T-helper 2 cell treated with Interferon-gamma antibody and Interleukin-4, amounts not matched to agents 5 μg/mL and 100 μg/mL, for 36 hours (primary cell): Measurements from ENCODE around the gene MRM2.

ENCODE experiments used
- DNase-seq: peaks from one replicate; pipeline ENCODE4 v3.0.0; 2021; ENCODE audit warnings: low spot score
- H3K27ac Mint-ChIP-seq: one replicate; pipeline ENCODE4 v1.8.0; 2021; ENCODE audit warnings: mild to moderate bottlenecking, mixed read lengths
- H3K27me3 Mint-ChIP-seq: one replicate; pipeline ENCODE4 v1.8.0; 2021; ENCODE audit warnings: low read depth, mixed read lengths
- H3K36me3 Mint-ChIP-seq: one replicate; pipeline ENCODE4 v1.8.0; 2021; ENCODE audit warnings: low read depth, mixed read lengths
- H3K4me1 Mint-ChIP-seq: one replicate; pipeline ENCODE4 v1.8.0; 2021; ENCODE audit warnings: low read depth, mixed read lengths
- H3K4me3 Mint-ChIP-seq: one replicate; pipeline ENCODE4 v1.8.0; 2022; ENCODE audit warnings: mild to moderate bottlenecking, moderate library complexity, mixed read lengths
- H3K9me3 Mint-ChIP-seq: one replicate; pipeline ENCODE4 v1.8.0; 2021; ENCODE audit warnings: mixed read lengths

MRM2 gene

DNA sequence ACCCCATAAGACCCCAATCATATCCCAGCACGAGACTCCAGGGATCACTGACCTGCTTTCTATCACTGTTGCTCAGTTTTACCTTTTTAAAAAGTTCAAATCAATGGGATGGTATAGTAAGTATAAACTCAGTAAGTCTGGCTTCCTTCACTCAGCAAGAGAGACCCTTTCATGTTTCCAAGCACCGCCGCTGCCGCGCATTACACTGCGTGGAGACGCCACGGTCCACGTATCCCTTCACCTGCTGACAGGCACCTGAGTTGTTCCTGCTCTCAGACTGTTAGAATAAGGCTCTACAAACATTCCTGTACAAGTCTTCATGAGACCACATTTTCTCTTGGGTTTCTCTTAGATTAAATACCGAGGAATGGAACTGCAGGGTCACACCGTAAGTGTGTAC, 37.6 kb downstream of the MRM2 start:
- no peak for DNase-seq
- peaks cover 15% of the 10 kb centered on the region for H3K36me3 Mint-ChIP-seq
- no peaks in the 10 kb centered on the region for H3K4me1 Mint-ChIP-seq
- H3K27ac Mint-ChIP-seq: no peak overlapping the region
- H3K4me3 Mint-ChIP-seq: no peak overlapping the region
- no peaks in the 10 kb centered on the region for H3K9me3 Mint-ChIP-seq
- H3K27me3 Mint-ChIP-seq: no peaks in the 10 kb centered on the region

DNA sequence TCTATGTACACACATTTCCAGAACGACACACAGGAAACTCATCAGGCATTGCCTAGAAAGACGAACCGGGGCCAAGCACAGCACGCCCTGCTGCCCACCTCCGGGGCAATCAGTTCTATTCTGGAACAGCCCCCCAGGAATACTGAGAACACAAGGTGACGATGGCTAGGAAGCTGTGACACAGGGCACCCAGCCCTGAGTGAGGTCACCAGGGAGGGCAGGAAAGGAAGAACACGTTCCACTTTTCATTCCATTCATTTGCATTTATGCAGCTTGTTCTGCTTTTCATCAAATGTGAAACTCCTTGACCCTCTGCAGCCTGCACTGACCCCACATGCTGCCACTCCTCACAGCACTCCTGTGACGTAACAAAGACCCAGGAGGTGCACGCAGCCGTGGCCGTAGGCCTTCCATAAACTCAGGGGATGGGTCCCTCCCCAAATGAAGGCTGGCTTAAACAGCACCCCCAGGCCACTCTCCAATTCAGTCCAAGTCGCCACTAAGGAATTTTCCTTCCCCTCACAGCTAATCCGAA, 38.2 kb downstream of the MRM2 start:
- Mint-ChIP-seq H3K9me3 (no peaks in the 10 kb centered on the region), H3K27ac (no peak overlapping the region), H3K27me3 (no peaks in the 10 kb centered on the region), H3K4me3 (no peak overlapping the region), H3K36me3 (peaks cover 15% of the 10 kb centered on the region), H3K4me1 (no peaks in the 10 kb centered on the region)
- DNase-seq: no peak

DNA sequence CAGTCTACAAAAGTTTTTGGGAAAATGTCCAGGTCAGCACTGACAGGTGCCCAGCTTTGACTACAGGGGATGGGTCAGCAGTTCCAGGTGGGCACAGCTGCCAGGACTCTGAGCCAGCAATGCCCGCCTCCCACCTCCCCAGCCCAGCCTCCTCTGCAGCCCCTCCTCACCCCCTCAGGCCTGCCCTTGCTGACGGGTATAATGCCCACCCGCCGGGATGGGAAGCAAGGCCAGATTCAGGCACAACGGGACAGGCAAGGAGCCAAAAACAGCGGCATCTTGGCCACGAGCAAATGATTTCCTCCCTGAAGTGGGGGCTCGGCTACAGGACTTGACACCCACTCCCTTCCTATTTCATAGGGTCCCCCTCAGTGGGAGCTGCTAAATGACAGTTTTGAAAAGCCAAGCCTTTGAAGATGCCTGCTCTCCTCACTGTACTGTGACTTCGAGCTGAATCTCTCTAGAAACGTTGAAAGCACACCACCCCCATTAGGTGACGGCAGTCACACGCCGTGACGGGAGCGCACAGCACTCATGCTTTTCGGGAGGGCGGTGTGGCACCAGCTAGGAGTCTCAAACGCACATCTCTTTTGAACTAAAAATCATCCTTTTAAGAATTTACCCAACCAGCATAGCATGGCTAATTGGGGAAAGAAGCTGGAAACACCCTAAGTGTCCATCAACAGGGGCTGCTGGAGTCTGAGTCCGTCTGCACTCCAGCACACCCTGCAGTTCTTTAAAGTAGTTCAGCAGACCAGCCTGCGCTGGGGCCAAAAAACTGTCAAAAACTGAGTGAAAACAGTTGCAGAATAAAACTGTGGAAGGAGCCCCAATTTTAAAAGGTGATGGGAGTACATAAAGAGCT, 38.9 kb downstream of the MRM2 start:
- no peaks in the 10 kb centered on the region for H3K4me1 Mint-ChIP-seq
- H3K36me3 Mint-ChIP-seq: peaks cover 12% of the 10 kb centered on the region
- H3K4me3 Mint-ChIP-seq: no peak overlapping the region
- H3K27me3 Mint-ChIP-seq: no peaks in the 10 kb centered on the region
- no peak for DNase-seq
- H3K27ac Mint-ChIP-seq: no peak overlapping the region
- no peaks in the 10 kb centered on the region for H3K9me3 Mint-ChIP-seq

DNA sequence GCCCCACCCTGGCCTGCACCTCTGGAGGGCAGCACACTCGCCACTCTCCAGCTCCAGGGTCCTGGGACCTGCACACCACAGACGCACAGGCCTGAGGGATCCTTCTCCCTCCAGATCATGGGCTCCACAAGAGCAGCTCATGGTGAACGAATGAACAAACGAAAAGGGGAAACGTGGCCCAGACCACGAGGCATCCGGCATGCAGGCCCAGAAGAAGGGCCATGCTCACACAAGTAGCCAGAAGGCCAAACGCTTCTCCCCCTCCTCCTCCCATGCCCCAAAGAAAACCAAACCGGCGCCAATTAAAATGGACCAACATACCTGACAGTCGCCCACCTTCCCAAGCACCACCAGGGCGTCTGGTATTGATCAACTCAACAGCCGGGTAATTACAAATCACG, 39.6 kb downstream of the MRM2 start:
- no peak overlapping the region for H3K4me3 Mint-ChIP-seq
- peaks cover 11% of the 10 kb centered on the region for H3K36me3 Mint-ChIP-seq
- no peaks in the 10 kb centered on the region for H3K27me3 Mint-ChIP-seq
- no peak overlapping the region for H3K27ac Mint-ChIP-seq
- DNase-seq: no peak
- no peaks in the 10 kb centered on the region for H3K9me3 Mint-ChIP-seq
- no peaks in the 10 kb centered on the region for H3K4me1 Mint-ChIP-seq

DNA sequence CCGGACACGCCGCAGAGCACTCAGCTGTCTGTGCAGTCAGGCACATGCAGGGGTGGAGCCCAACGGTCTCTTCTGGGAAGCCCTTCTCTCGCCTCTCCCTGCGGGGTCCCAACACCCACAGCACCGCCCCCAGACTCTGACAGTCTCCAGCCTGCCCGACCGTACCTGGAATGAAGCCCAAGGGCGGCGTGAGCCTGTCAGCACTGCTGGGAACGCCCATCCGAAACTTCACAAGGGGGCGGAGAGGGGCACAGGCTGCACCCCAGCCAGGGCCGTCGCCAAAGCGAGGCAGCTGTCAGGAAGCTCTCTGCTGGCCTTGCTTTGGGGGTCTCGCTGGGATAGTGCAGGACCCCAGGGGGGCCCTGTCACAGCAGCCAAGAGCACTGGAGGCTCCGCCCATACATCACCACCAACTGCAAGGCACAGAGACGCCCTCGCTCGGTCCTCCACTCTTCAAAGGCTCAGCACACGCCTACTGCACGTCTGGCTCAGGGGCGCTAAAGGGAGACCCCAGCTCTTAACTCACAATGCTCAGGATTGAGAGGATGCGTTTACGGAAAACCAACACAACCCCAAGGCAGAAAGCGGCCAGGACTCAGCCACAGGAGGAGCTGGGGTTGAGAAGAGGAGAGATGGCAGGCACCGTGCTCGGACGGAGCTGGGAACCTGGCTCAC, 40.2 kb downstream of the MRM2 start:
- Mint-ChIP-seq H3K36me3 (peaks cover 12% of the 10 kb centered on the region), H3K4me3 (no peak overlapping the region), H3K4me1 (no peaks in the 10 kb centered on the region), H3K27me3 (no peaks in the 10 kb centered on the region), H3K9me3 (no peaks in the 10 kb centered on the region), H3K27ac (no peak overlapping the region)
- DNase-seq: no peak

DNA sequence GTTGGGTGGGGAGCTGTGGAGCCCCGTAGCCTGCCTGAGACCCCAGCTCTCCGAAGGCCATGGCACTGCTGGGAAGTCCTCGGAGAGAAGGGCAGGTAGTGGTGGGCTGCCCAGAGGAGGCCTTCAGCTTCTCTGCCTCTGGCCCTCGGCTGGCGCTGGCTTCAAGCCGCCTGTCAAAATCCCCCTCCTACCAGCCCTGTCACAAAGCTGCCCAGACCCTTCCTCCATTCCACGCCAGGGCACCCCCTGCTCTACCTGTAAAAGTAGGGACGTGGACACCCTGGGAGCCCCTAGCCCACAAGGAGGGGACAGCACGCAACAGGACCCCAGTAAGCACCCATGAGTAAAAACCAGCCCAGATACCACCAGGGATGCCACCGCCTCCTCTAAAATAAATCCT, 40.9 kb downstream of the MRM2 start:
- no peaks in the 10 kb centered on the region for H3K9me3 Mint-ChIP-seq
- no peaks in the 10 kb centered on the region for H3K4me1 Mint-ChIP-seq
- no peak overlapping the region for H3K4me3 Mint-ChIP-seq
- peaks cover 19% of the 10 kb centered on the region for H3K36me3 Mint-ChIP-seq
- no peak for DNase-seq
- H3K27me3 Mint-ChIP-seq: no peaks in the 10 kb centered on the region
- no peak overlapping the region for H3K27ac Mint-ChIP-seq

DNA sequence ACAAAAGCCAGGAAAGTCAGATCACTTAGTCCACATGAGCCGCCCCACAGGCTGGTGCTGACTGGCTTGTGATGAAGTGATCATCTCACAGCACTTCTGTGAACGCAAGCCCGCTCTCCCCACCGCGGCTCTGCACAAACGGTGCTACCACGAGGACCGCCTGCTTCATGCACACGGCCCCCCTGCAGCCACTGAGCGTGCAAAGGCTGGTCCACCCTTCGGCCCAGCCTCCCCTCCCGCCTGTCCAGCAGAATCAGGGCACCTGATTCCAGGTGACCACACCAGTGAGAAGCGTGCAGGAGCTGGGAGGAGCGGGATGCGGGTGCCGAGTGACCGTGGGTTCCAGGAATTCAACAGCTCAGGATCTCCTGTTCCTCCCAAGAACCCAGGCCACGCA, 41.4 kb downstream of the MRM2 start:
- Mint-ChIP-seq H3K27ac (no peak overlapping the region), H3K4me3 (no peak overlapping the region), H3K9me3 (no peaks in the 10 kb centered on the region), H3K36me3 (peaks cover 23% of the 10 kb centered on the region), H3K27me3 (no peaks in the 10 kb centered on the region), H3K4me1 (no peaks in the 10 kb centered on the region)
- DNase-seq: no peak

DNA sequence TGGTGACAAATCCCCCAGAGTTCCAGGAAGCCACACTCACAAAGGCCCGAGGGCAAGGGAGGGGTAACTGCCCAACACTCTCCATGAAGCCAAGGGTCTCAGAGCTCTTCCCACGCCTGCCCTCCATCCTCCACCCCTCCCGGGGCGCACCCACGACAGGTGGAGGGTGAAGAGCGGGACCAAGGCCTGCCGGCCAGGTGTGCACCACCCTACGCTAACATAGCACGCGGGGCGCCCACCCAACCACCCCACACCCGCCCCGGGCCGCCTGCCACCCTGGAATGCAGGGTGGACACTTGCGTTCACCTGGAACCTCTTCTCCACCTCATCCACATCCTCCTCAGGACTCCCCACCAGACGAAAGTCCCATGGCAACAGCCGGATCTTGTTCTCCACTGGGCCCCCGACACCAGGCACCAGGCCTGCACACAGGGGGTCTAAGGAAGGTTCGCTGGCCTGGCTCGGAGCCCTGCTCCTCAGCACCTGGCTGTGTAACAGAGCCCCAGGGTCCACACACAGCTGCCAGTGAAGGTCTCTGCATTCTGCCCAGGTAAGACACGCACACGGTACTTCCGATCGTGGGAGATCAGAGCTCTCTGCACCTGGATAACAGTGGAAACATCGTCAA, 41.9 kb downstream of the MRM2 start:
- Mint-ChIP-seq H3K9me3 (no peaks in the 10 kb centered on the region), H3K27ac (no peak overlapping the region), H3K36me3 (peaks cover 28% of the 10 kb centered on the region), H3K4me1 (no peaks in the 10 kb centered on the region), H3K27me3 (no peaks in the 10 kb centered on the region), H3K4me3 (no peak overlapping the region)
- DNase-seq: no peak

DNA sequence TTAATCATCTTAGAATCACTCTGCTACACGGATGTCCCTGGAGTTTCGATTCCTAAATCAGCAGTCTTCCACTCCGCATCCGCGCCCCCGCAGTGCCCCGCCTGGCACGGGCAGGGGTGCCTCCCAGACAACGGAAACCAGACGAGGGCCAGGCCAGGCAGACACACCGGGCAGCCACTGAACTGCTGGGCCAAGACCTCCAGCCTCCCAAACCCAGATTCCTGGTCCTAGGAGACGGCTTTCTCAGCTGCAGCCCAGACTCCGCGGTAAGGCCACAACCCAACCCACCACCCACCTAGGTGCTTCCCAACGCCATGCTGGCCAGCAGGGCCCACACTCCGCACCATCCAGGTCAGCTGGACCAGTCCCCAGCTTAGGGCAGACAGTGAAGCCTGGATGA, 42.5 kb downstream of the MRM2 start:
- Mint-ChIP-seq H3K4me1 (no peaks in the 10 kb centered on the region), H3K4me3 (no peak overlapping the region), H3K36me3 (peaks cover 28% of the 10 kb centered on the region), H3K9me3 (no peaks in the 10 kb centered on the region), H3K27ac (no peak overlapping the region), H3K27me3 (no peaks in the 10 kb centered on the region)
- DNase-seq: no peak

DNA sequence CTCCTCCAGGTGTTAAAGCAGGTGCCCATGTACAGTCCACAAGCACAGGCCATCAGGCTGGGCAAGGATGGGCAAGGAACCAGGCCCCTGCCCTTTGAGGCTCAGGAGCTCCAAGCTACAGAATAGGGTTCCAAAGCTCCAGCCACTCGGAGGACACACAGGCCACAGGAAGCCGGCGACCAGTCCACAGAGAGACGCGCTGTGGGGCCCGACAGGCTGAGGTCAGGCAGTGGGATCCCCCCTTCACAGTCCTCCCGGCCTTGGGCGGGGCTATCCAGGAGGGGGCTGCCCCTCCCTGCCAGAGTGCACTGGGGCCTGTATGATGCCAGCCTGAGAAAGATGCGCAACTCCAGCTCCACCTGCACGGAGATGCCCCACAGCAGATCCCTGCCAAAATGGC, 43.2 kb downstream of the MRM2 start:
- Mint-ChIP-seq H3K36me3 (peaks cover 28% of the 10 kb centered on the region), H3K4me3 (no peak overlapping the region), H3K9me3 (no peaks in the 10 kb centered on the region), H3K4me1 (no peaks in the 10 kb centered on the region), H3K27ac (no peak overlapping the region), H3K27me3 (no peaks in the 10 kb centered on the region)
- DNase-seq: no peak

DNA sequence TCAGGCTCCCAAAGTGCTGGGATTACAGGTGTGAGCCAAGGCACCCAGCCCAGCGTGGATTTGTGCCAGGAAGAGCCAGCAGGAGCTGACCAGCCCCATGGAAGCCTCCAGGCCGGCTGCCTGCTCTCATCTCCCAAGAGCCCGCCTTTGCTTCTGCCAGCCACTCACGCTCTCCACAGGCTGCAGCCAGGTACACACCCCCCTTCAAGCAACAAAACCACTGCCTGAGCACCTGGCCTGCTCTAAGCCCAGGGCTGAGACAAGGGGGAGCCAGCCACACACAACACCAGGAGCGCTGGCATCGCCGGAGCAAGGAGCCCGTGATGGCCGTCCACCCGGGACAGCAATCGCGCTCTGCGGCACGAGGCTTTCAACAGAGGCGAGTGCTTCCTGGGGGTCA, 43.8 kb downstream of the MRM2 start:
- no peak overlapping the region for H3K4me3 Mint-ChIP-seq
- peaks cover 28% of the 10 kb centered on the region for H3K36me3 Mint-ChIP-seq
- H3K27me3 Mint-ChIP-seq: no peaks in the 10 kb centered on the region
- H3K4me1 Mint-ChIP-seq: no peaks in the 10 kb centered on the region
- no peak for DNase-seq
- H3K27ac Mint-ChIP-seq: no peak overlapping the region
- no peaks in the 10 kb centered on the region for H3K9me3 Mint-ChIP-seq

DNA sequence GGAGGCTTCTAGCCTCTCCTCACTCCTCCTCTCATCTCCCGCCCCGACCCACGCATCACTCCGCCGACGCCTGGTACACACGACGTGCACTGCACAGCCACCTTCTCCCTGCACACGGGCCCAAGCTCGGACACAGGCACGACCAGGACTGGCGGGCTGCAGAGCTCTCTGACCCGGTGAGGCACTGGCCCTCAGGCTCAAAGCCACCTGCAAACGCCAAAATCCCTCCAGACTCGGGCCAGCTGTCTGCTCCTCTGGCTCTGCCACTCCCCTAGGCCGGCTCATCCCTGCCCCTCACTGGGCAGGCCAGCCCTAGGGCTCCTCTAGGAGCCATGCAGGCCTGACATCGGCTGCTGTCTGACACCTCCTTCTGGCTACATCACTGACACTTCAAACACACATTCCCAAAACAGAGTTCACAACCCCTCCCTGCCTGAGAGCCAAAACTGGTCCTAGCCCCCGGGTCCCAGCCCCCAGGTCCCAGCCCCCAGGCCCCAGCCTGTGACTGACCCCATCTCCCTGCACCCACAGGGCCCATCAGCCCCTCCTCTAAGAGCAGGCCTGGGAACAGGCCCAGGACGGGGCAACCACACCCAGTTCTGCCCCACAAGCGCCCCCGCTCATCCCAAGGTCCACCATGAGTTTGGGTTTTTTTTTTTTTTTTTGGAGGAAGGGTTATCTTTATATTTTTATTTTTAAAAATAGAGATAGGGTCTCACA, 44.4 kb downstream of the MRM2 start:
- H3K36me3 Mint-ChIP-seq: peaks cover 28% of the 10 kb centered on the region
- H3K27me3 Mint-ChIP-seq: no peaks in the 10 kb centered on the region
- no peaks in the 10 kb centered on the region for H3K9me3 Mint-ChIP-seq
- no peak overlapping the region for H3K4me3 Mint-ChIP-seq
- no peak overlapping the region for H3K27ac Mint-ChIP-seq
- no peaks in the 10 kb centered on the region for H3K4me1 Mint-ChIP-seq
- DNase-seq: no peak

DNA sequence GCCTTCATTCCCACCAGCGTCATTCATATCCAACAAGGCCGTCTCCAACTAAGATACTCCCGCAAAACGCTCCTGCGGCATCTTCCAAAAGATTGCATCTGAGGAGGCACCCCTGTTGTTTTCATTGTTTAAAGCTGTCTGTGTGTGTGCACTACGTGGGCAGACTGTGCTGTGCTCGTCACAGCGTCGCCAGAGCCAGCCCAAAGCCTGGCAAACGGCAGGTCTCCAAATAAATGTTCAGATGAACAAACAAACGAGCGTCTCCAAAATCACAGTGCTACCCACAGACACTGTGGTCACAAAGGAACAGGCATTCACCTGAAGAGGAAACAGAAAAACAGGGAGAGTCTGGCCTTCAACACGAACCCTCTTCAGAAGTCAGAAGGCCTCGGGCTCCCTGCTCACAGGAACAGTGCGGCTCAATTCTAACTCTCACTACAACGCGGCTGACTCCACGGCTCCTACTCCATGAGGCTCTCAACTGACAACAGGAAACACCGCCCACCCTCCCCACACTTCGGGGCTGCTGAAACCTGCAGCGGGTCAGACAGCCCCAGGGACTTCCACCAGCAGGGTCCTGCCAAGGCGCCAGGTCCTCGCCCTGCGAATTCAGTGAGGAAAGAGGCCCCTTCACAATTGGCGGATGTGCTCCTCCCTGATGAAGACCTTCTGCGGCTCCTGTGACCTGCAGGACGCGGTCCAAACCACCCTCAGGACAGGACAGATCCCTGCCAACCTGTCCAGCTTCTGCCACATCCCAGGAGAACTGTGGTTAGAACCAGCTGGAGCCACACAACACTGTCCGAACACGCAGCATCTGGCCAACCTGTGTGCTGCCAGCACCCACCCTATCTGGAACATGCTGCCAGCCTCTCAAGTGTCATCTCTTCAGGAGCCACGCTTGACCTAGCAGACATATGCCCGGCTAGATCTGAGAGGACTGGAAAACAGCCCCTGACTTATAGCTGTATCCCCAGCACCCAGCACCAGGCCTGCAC, 45.3 kb downstream of the MRM2 start:
- Mint-ChIP-seq H3K27ac (no peak overlapping the region), H3K36me3 (peaks cover 30% of the 10 kb centered on the region)

More for the DNA sequence above, 45.3 kb downstream of the MRM2 start:
- no peaks in the 10 kb centered on the region for H3K9me3 Mint-ChIP-seq
- H3K27me3 Mint-ChIP-seq: no peaks in the 10 kb centered on the region
- no peaks in the 10 kb centered on the region for H3K4me1 Mint-ChIP-seq
- no peak for DNase-seq
- no peak overlapping the region for H3K4me3 Mint-ChIP-seq
